Measurements from ENCODE around the gene LSM8. TPM values are rescaled to one million over a fixed set of nuclear protein-coding genes. Genes with fewer than 3 reads are reported as not detected.
"Not testable (repeated sequence)": the region's sequence is repeated elsewhere in the genome, so short reads cannot be mapped to it uniquely, and the experiment has no call there.

Gene LSM8
- 39.6 and 57.3 TPM in 2 replicates for total RNA-seq (2014; rRNA removed; shearing (Covaris generic))

DNA sequence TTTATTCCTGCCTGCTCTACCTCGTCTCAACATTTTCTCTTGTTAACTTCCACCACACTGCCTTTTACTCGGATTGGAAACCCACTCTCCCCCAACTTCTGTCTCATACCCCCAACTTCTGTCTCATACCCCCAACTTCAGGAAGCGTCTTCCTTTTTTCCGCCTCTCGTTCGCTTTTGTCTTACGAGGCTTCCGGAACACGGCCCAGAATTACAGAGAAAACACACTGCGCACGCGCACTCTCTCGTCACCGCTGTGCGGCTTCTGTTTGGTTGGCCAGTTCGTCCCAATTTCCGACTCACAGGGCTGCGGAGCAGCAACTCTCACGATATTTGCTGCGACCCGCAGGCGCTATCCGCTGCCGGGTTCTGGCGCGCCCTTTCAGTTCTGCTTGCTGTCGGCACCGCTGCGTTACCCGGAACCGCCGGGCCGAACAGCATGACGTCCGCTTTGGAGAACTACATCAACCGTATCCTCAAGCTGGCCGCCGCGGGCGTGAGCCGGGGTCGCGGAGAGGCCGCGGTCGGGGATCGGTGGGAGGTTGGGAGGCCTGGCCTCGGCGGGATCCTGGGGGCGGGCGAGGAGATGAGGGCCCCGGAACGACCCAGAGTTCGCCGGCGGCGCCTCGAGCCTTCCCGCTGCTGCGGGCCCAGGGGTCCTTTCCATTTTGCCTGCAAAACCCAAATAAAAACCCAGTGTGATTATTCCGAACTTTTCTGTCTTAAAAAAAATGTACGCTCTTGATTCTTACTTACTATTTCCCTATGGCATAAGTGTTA lies at the start of gene LSM8:
Gene LSM8, plus strand, starts transcription at position 379 of the 779 bp plus-strand sequence. Its CDS starts 60 bp downstream, at position 439.
- H3K4me3 ChIP-seq (ENCODE audit: insufficient read depth, low read depth, low read length), result peak within 1 kb of the TSS; percentile 71
- peak; percentile 81 for DNase-seq
- no peaks in the 10 kb centered on the region for H3K27me3 ChIP-seq (ENCODE audit: control insufficient read depth, insufficient read depth, low read length)
- peaks cover 2% of the 10 kb centered on the region; the same call in 1 of the 2 replicates for H3K36me3 ChIP-seq (replicated peaks; ENCODE audit: control insufficient read depth, insufficient read depth, low read length)

DNA sequence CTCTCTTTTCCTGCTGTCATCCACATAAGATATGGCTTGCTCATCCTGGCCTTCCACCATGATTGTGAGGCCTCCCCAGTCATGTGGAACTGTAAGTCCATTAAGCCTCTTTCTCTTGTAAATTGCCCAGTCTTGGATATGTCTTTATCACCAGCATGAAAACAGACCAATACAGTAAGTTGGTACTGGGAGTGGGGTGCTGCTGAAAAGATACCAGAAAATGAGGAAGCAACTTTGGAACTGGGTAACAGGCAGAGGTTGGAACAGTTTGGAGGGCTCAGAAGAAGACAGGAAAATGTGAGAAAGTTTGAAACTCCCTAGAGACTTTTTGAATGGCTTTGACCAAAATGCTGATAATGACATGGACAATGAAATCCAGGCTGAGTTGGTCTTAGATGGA lies 49.5 kb upstream of the LSM8 start:
- not testable (repeated sequence) for H3K27me3 ChIP-seq (ENCODE audit: control insufficient read depth, insufficient read depth, low read length); DNase-seq; H3K36me3 ChIP-seq (replicated peaks; ENCODE audit: control insufficient read depth, insufficient read depth, low read length); H3K4me3 ChIP-seq (ENCODE audit: insufficient read depth, low read depth, low read length)

DNA sequence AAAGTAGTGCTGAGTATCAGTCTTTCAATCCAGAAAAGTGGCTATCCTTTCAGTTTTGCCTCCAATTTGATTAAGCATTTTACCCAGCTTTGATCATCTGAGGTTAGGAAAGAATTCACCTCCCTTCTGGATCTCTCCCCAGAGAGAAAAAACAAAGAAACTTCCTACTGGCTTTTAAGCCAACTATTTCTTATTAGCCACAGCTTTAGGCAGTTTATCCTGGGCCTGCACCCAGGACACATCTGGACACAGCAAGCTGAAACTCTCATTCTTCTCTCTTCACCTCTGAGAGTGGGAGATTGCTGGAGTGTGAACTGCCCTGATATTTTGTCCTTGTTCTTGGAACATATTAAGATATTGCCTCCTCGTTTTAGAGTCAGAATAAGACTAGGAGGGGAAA lies 43.5 kb upstream of the LSM8 start:
- Histone ChIP-seq H3K27me3 (ENCODE audit: control insufficient read depth, insufficient read depth, low read length) (no peaks in the 10 kb centered on the region), H3K4me3 (ENCODE audit: insufficient read depth, low read depth, low read length) (no peak overlapping the region), H3K36me3 (replicated peaks; ENCODE audit: control insufficient read depth, insufficient read depth, low read length) (no peaks in the 10 kb centered on the region)
- DNase-seq, result no peak

DNA sequence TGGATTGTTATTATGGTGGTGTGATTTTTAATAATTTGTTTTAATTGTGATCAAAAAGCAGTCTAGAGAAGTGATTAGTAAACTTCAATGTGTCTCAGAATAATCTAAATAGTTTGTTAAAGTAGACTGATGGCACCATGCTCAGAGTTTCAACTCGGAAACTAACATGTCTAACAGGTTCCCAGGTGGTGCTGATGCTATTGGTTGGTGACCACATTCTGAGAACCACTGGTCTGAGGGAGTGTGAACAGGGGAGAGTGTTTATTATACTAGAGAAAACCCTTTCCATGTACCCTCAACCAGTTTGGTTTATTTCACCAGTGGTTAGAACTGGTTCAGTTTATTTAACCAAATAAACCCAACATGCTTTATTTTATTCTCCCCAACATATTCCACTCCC lies 42.0 kb upstream of the LSM8 start:
- Histone ChIP-seq H3K36me3 (replicated peaks; ENCODE audit: control insufficient read depth, insufficient read depth, low read length) (no peaks in the 10 kb centered on the region), H3K27me3 (ENCODE audit: control insufficient read depth, insufficient read depth, low read length) (no peaks in the 10 kb centered on the region), H3K4me3 (ENCODE audit: insufficient read depth, low read depth, low read length) (no peak overlapping the region)
- DNase-seq, result no peak

DNA sequence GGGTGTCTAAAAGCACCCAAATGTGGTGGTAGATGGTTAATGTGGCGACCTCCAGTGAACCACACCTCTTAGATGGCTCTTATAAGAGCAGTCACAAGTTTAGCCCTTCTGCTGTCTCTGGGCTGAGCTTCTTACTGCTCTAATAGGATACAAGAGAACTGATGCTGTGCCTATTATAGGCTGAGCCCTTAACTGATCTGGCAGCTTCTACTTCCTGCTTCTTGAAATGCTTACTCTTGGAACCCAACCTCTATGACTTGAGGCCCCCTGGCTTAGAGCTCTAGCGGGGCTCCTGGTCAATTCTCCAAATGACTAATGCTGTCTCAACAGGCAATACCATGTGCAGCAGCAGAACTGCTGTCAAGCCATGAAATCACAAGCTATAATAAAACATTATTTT lies 35.0 kb upstream of the LSM8 start:
- no peak overlapping the region for H3K4me3 ChIP-seq (ENCODE audit: insufficient read depth, low read depth, low read length)
- H3K27me3 ChIP-seq (ENCODE audit: control insufficient read depth, insufficient read depth, low read length), result no peaks in the 10 kb centered on the region
- DNase-seq, result no peak
- H3K36me3 ChIP-seq (replicated peaks; ENCODE audit: control insufficient read depth, insufficient read depth, low read length), result no peaks in the 10 kb centered on the region

DNA sequence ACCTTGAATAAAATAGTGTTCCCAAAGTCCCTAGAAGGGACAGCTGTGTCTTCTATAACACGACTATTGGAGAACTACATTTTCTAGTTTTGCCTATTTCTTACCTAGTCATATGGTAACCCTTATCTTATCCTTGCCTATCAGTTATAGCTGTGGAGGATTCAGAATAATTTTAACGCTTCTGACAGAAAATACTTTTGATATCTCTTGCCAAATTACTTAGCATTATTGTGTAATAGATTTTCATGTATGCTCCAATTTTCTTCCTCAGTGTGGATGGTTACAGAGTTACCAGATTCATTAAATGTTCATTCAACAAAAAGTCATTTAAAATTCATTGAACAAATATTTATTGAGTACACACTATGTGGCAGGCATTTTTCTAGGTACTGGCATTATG lies 34.6 kb upstream of the LSM8 start:
- Histone ChIP-seq H3K27me3 (ENCODE audit: control insufficient read depth, insufficient read depth, low read length) (no peaks in the 10 kb centered on the region), H3K36me3 (replicated peaks; ENCODE audit: control insufficient read depth, insufficient read depth, low read length) (no peaks in the 10 kb centered on the region), H3K4me3 (ENCODE audit: insufficient read depth, low read depth, low read length) (no peak overlapping the region)
- DNase-seq, result no peak

DNA sequence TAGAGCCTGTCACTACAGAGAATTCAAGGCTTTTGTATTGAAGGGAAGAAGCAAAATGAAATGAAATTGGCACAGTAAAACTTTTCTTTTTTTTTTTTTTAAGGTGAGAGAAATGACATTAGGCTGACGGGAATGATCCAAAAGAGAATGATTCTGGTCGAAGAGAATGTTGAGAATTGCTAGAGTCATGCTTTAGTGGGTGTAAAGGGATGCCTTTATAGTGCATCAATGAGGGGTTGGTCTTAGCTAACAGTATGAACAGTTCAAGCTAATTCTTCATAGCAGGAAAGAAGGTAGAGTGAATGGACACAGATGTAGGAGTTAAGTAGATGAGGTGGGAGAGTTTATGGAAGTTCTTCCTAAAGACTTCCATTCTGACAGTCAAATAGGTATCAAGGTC lies 32.3 kb upstream of the LSM8 start:
- no peaks in the 10 kb centered on the region for H3K27me3 ChIP-seq (ENCODE audit: control insufficient read depth, insufficient read depth, low read length)
- H3K36me3 ChIP-seq (replicated peaks; ENCODE audit: control insufficient read depth, insufficient read depth, low read length), result no peaks in the 10 kb centered on the region
- no peak overlapping the region for H3K4me3 ChIP-seq (ENCODE audit: insufficient read depth, low read depth, low read length)
- DNase-seq, result no peak

DNA sequence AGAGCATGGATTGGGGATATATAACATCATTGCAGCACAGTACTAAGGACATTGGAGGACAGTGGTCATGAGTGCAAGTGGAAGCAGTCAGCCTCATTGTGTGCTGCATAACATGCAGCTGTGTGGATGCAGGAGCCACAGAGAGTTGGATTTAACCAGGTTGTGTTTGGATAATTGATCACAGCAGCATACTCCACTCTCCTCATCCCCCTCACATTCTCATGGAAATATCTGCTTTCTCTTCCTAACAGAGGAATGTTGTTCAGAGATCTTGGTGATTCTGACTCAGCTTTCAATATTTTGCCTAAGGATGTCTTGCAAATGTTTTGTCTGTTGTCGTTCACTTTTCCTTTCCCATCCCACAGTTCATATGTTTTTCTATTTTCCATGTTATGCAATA lies 31.8 kb upstream of the LSM8 start:
- no peak overlapping the region for H3K4me3 ChIP-seq (ENCODE audit: insufficient read depth, low read depth, low read length)
- peak; percentile 16 for DNase-seq
- no peaks in the 10 kb centered on the region for H3K27me3 ChIP-seq (ENCODE audit: control insufficient read depth, insufficient read depth, low read length)
- no peaks in the 10 kb centered on the region for H3K36me3 ChIP-seq (replicated peaks; ENCODE audit: control insufficient read depth, insufficient read depth, low read length)

DNA sequence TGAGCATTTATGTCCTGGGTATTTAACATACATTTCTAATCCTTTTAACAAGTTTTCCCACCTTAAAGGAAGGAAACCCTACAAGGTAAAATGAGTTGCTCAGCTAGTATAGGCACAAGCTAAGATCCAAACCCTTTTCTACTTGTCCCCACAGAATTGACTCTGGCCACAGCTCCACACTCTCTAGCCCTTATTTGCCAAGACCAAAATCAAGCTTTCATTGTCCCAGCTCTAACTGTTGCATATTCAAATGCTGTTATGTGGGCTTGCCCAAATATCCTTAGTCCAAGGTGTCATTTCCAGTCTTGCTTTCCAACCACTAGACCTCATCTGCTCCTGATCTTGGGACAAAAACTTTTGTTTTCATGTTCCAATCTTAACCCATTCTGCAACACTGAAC lies 31.3 kb upstream of the LSM8 start:
- no peak for DNase-seq
- no peaks in the 10 kb centered on the region for H3K36me3 ChIP-seq (replicated peaks; ENCODE audit: control insufficient read depth, insufficient read depth, low read length)
- H3K4me3 ChIP-seq (ENCODE audit: insufficient read depth, low read depth, low read length), result no peak overlapping the region
- H3K27me3 ChIP-seq (ENCODE audit: control insufficient read depth, insufficient read depth, low read length), result no peaks in the 10 kb centered on the region

DNA sequence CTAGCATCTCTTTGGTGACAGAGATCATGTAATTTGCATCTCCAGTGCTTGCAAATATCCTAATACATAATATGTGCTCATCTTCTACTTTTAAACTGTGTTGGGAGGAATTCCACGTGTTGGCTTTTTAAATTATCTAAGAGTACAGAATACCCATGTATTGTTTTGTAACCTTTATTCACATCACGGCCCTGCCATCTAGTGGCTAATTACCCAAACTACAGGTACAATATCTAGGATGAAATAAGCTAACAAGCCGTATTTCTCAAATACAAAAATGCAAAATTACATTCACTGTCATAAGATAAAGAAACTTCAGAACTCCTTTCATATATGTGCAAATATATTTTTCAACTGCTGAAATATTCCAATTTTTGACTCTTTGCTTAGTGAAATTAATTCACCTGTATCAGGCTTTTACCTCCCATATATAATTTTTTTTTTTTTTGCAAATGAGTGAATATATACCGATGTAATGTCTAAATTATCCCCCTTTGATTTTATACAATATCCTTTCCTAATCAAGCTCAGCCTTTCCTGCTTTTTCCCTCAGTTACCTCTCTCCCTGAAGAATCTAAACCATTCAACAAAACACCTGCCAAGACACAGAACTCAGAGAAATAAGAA lies 30.3 kb upstream of the LSM8 start:
- no peak overlapping the region for H3K4me3 ChIP-seq (ENCODE audit: insufficient read depth, low read depth, low read length)
- no peaks in the 10 kb centered on the region for H3K27me3 ChIP-seq (ENCODE audit: control insufficient read depth, insufficient read depth, low read length)
- no peaks in the 10 kb centered on the region for H3K36me3 ChIP-seq (replicated peaks; ENCODE audit: control insufficient read depth, insufficient read depth, low read length)
- DNase-seq, result peak; percentile 12

DNA sequence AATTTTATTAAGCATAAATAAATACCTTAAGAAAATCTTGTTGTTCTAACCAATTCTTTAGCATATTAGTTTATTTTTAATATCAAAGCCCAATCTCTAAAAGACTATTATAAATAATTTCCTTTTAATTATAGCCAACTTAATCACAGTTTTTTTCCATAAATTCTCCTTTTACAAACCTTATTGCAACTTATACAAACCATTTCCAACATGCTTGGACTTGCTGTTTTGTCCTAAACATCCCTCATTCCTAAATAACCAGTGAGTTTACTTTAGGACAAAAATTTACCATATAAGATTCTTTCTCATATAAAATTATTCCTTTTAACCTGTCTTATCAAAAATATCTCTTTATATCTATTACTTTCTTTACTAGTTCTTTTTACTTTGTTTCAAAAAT lies 25.2 kb upstream of the LSM8 start:
- H3K4me3 ChIP-seq (ENCODE audit: insufficient read depth, low read depth, low read length), result no peak overlapping the region
- H3K36me3 ChIP-seq (replicated peaks; ENCODE audit: control insufficient read depth, insufficient read depth, low read length), result no peaks in the 10 kb centered on the region
- H3K27me3 ChIP-seq (ENCODE audit: control insufficient read depth, insufficient read depth, low read length), result no peaks in the 10 kb centered on the region
- DNase-seq, result no peak

DNA sequence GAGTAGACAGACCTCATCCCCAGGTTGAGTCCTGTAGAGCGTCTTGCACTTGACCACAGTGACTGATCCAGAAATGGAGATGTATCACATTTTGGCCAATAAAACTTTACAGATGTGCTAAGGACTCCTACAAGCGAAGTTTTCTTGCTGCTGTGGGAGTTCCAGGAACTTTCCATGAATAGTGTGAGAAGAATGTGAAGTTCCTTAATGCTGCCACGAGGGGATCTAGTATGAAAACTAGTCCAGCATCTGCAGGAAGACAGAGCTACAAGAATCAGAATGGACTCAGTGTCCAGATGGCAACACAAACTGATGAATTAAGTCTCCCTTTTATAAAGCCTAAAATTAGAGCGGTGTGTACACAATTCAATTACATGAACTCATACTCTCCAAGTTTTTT lies 14.8 kb upstream of the LSM8 start:
- no peaks in the 10 kb centered on the region for H3K36me3 ChIP-seq (replicated peaks; ENCODE audit: control insufficient read depth, insufficient read depth, low read length)
- H3K4me3 ChIP-seq (ENCODE audit: insufficient read depth, low read depth, low read length), result no peak overlapping the region
- no peaks in the 10 kb centered on the region for H3K27me3 ChIP-seq (ENCODE audit: control insufficient read depth, insufficient read depth, low read length)
- DNase-seq, result no peak

DNA sequence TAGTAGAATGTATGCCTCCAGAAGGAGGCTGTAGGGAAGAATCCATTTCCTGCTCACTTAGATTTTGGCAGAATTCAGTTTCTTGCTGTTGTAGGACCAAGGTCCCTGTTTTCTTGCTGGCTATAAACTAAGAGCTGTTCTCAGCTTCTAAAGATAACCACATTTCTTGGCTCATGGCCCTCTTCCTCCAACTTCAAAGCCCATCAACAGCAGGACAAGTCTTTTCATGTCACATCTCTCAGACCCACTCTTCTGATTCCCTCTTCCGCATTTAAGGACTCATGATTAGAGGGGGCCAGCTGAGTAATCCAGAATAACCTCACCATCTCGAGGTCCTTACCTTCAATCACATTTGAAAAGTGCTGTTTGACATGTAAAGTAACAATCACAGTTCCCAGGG lies 8.2 kb upstream of the LSM8 start:
- Histone ChIP-seq H3K36me3 (replicated peaks; ENCODE audit: control insufficient read depth, insufficient read depth, low read length) (no peaks in the 10 kb centered on the region), H3K4me3 (ENCODE audit: insufficient read depth, low read depth, low read length) (no peak overlapping the region), H3K27me3 (ENCODE audit: control insufficient read depth, insufficient read depth, low read length) (no peaks in the 10 kb centered on the region)
- DNase-seq, result no peak

DNA sequence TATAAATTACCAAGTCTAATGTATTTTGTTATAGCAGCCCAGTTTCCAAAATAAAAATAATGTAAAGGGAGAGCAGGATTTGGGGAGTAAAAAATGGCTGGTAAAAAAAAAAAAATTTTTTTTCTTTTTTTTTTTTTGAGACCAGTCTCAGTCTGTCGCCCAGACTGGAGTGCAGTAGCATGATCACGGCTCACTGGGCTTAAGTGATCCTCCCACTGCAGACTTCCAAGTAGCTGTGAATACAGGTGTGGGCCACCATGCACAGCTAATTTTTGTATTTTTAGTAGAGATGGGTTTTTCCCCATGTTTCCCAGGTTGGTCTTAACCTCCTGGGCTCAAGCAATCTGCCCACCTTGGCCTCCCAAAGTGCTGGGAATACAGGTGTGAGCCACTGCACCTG lies 4.8 kb upstream of the LSM8 start:
- DNase-seq, result no peak
- Histone ChIP-seq H3K27me3 (ENCODE audit: control insufficient read depth, insufficient read depth, low read length) (no peaks in the 10 kb centered on the region), H3K36me3 (replicated peaks; ENCODE audit: control insufficient read depth, insufficient read depth, low read length) (no peaks in the 10 kb centered on the region), H3K4me3 (ENCODE audit: insufficient read depth, low read depth, low read length) (no peak overlapping the region)

DNA sequence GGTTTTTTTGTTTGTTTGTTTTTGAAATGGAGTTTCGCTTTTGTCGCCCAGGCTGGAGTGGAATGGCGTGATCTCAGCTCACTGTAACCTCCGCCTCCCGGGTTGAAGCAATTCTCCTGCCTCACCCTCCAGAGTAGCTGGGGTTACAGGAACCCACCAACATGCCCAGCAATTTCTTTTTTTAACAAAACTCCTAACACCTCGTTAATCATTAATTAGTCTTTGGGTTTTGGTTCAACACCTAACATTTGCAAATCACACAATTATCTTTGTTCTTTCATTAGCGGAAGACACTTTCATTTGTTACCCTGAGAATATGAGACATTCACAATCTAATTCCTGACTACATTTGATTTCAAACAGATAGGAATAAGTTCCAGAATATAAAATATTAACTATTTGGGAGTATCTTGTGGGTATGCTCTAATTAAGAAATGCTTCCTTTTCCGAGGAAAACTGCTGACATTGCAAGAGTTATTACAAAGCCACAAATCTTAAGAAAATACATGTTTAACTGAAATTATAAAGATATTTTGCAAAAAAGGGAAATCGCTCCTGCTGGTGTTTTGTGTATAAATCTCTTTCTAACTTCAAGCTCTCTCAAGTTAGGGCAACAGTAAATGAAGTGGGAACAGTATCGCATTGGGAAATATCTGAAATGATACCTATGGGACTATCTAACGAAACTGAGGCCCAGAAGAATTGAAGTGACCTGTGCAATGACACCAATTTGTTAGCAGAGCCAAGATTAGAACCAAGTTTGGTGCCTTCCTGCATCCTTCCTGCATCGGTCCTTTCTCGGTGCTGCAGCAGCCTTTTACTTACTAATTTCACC lies 1.2 kb upstream of the LSM8 start:
- peak overlapping the region; percentile 71 for H3K4me3 ChIP-seq (ENCODE audit: insufficient read depth, low read depth, low read length)
- no peaks in the 10 kb centered on the region; the same call in 1 of the 2 replicates for H3K36me3 ChIP-seq (replicated peaks; ENCODE audit: control insufficient read depth, insufficient read depth, low read length)
- no peak for DNase-seq
- no peaks in the 10 kb centered on the region for H3K27me3 ChIP-seq (ENCODE audit: control insufficient read depth, insufficient read depth, low read length)

Data from H7 (cell line).